OCI-LY3 (cell line): ENCODE measurements around the gene VIP.
"Not testable (repeated sequence)": the region's sequence is repeated elsewhere in the genome, so short reads cannot be mapped to it uniquely, and the experiment has no call there.

Source experiments
- EZH2phosphoT487 ChIP-seq: fragments of 200-600 bp; shearing (Covaris generic); IDR thresholded peaks from 2 replicates; pipeline ENCODE4 v1.6.1; 2018; ENCODE audit warnings: antibody characterized with exemption, mixed run types, low read depth
- TF ChIP-seq, protein P1 (sequence below): fragments of 200-600, 300-600 bp; sonication (generic); IDR thresholded peaks from 2 replicates; pipeline ENCODE4 v1.5.1; 2014; ENCODE audit warnings: antibody characterized with exemption, low read length, low read depth

DNA sequence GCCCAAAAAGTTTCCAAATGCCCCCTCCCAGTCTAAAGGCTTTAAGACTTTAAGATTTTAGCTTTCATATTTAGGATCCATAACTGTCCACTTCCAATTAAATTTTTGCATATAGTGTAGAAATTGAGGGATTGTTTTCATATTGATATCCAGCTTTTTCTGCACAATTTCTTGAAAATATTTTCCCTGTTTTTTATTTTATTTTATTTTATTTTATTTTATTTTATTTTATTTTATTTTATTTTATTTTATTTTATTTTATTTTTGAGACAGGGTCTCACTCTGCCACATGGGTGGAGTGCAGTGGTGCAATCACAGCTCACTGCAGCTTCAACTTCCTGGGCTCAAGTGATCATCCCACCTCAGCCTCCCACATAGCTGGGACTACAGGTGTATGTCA lies 46.8 kb upstream of the VIP start:
- TF ChIP-seq, protein P1, sequence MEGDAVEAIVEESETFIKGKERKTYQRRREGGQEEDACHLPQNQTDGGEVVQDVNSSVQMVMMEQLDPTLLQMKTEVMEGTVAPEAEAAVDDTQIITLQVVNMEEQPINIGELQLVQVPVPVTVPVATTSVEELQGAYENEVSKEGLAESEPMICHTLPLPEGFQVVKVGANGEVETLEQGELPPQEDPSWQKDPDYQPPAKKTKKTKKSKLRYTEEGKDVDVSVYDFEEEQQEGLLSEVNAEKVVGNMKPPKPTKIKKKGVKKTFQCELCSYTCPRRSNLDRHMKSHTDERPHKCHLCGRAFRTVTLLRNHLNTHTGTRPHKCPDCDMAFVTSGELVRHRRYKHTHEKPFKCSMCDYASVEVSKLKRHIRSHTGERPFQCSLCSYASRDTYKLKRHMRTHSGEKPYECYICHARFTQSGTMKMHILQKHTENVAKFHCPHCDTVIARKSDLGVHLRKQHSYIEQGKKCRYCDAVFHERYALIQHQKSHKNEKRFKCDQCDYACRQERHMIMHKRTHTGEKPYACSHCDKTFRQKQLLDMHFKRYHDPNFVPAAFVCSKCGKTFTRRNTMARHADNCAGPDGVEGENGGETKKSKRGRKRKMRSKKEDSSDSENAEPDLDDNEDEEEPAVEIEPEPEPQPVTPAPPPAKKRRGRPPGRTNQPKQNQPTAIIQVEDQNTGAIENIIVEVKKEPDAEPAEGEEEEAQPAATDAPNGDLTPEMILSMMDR = not testable (repeated sequence)
- not testable (repeated sequence) for TF ChIP-seq EZH2phosphoT487
